SK-N-SH treated with all-trans-retinoic acid at 6 μM for 48 hours (cell line): Measurements from ENCODE around the gene ABTB1.

Source experiments
- ATAC-seq: fragments of 200-7000 bp; cut with Tn5 transposase; 3 replicates; pipeline ENCODE4 v1.9.1; 2020; ENCODE audit warnings: mild to moderate bottlenecking, moderate library complexity
- ARNTL ChIP-seq: fragments of 450-650 bp; formaldehyde crosslinking; IDR thresholded peaks from 2 replicates; pipeline ENCODE4 v1.5.0; 2020; ENCODE audit warnings: low read depth, mild to moderate bottlenecking, moderate library complexity, borderline replicate concordance
- BACH2 ChIP-seq: fragments of 250-450 bp; sonication (Bioruptor Pico); IDR thresholded peaks from 2 replicates; pipeline ENCODE4 v1.9.0; 2021; ENCODE audit warnings: mild to moderate bottlenecking, borderline replicate concordance
- CSDC2 ChIP-seq: fragments of 250-450 bp; sonication (Bioruptor Pico); IDR thresholded peaks from 2 replicates; pipeline ENCODE4 v1.5.0; 2020; ENCODE audit warnings: mild to moderate bottlenecking, moderate library complexity
- ESRRG ChIP-seq: fragments of 250-450 bp; sonication (Bioruptor Pico); IDR thresholded peaks from 2 replicates; pipeline ENCODE4 v1.6.1; 2021; ENCODE audit warnings: mild to moderate bottlenecking
- GLIS3 ChIP-seq: fragments of 250-450 bp; sonication (Bioruptor Pico); IDR thresholded peaks from 2 replicates; pipeline ENCODE4 v1.5.0; 2020; ENCODE audit warnings: mild to moderate bottlenecking, moderate library complexity
- ISL1 ChIP-seq: fragments of 250-450 bp; sonication (Bioruptor Pico); IDR thresholded peaks from 2 replicates; pipeline ENCODE4 v2.1.2; 2022; ENCODE audit warnings: mild to moderate bottlenecking, moderate library complexity
- OSR1 ChIP-seq: fragments of 250-450 bp; sonication (Bioruptor Pico); IDR thresholded peaks from 2 replicates; pipeline ENCODE4 v1.8.0; 2022; ENCODE audit warnings: moderate library complexity, mild to moderate bottlenecking, inconsistent platforms
- PATZ1 ChIP-seq: fragments of 250-450 bp; sonication (Bioruptor Pico); IDR thresholded peaks from 2 replicates; pipeline ENCODE4 v1.8.0; 2020; ENCODE audit warnings: mild to moderate bottlenecking, moderate library complexity, borderline replicate concordance
- POU6F1 ChIP-seq: fragments of 250-450 bp; sonication (Bioruptor Pico); IDR thresholded peaks from 2 replicates; pipeline ENCODE4 v1.8.0; 2021; ENCODE audit warnings: low read depth, mild to moderate bottlenecking, moderate library complexity, borderline replicate concordance
- PPARA ChIP-seq: fragments of 250-450 bp; sonication (Bioruptor Pico); IDR thresholded peaks from 2 replicates; pipeline ENCODE4 v1.5.0; 2020; ENCODE audit warnings: mild to moderate bottlenecking, borderline replicate concordance
- TOX ChIP-seq: fragments of 250-450 bp; sonication (Bioruptor Pico); IDR thresholded peaks from 2 replicates; pipeline ENCODE4 v1.8.0; 2021; ENCODE audit warnings: mild to moderate bottlenecking, moderate library complexity, borderline replicate concordance
- ZC3H10 ChIP-seq: fragments of 250-450 bp; sonication (Bioruptor Pico); IDR thresholded peaks from 2 replicates; pipeline ENCODE4 v1.5.1; 2021; ENCODE audit warnings: mild to moderate bottlenecking, moderate library complexity
- ZFP3 ChIP-seq: fragments of 250-450 bp; sonication (Bioruptor Pico); IDR thresholded peaks from 2 replicates; pipeline ENCODE4 v1.5.0; 2020; ENCODE audit warnings: mild to moderate bottlenecking, moderate library complexity
- ZFP30 ChIP-seq: fragments of 450-650 bp; formaldehyde crosslinking; IDR thresholded peaks from 2 replicates; pipeline ENCODE4 v1.5.0; 2022; ENCODE audit warnings: mild to moderate bottlenecking, moderate library complexity
- ZNF565 ChIP-seq: fragments of 450-650 bp; formaldehyde crosslinking; conservative IDR thresholded peaks from 2 replicates; pipeline ENCODE4 v1.5.0; 2020; ENCODE audit warnings: low read depth, mild to moderate bottlenecking, moderate library complexity
- ZNF8 ChIP-seq: fragments of 450-650 bp; formaldehyde crosslinking; IDR thresholded peaks from 2 replicates; pipeline ENCODE4 v1.5.0; 2020; ENCODE audit warnings: mild to moderate bottlenecking, moderate library complexity
- TF ChIP-seq, protein P1 (sequence below): fragments of 250-450 bp; sonication (Bioruptor Pico); IDR thresholded peaks from 2 replicates; pipeline ENCODE4 v1.5.1; 2020; ENCODE audit warnings: low read depth, mild to moderate bottlenecking, moderate library complexity
- TF ChIP-seq, protein P2 (sequence below): fragments of 250-450 bp; sonication (Bioruptor Pico); IDR thresholded peaks from 2 replicates; pipeline ENCODE4 v1.5.1; 2021; ENCODE audit warnings: mild to moderate bottlenecking, moderate library complexity

Gene ABTB1

GRCh38 chr3:127661600-127661999, 11.2 kb upstream of the ABTB1 start (continued):
- TF ChIP-seq, protein P1, sequence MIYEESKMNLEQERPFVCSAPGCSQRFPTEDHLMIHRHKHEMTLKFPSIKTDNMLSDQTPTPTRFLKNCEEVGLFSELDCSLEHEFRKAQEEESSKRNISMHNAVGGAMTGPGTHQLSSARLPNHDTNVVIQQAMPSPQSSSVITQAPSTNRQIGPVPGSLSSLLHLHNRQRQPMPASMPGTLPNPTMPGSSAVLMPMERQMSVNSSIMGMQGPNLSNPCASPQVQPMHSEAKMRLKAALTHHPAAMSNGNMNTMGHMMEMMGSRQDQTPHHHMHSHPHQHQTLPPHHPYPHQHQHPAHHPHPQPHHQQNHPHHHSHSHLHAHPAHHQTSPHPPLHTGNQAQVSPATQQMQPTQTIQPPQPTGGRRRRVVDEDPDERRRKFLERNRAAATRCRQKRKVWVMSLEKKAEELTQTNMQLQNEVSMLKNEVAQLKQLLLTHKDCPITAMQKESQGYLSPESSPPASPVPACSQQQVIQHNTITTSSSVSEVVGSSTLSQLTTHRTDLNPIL (CRISPR knock-in tag) = no peak

DNA sequence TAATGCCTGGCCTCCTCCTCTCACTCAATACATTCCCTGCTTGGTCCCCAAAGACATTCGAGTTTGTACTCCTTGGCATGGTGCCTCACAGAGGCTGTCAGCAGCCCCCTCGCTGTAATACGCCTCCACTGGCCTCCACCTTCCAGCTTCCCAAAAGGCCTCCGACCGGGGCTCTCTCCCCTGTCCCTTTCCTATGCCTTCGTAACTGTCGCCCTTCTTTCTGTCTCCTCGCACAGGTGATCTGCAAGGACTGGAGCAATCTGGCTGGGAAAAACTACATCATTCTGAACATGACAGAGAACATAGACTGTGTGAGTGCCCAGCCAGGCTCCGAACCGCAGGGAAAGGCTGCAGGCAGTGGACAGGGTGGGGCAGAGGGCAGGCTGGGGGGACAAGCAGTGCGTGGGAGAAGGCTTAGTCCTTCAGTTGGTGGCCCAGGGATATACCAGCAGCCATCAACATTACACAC, 10.7 kb upstream of the ABTB1 start:
- TF ChIP-seq OSR1 (CRISPR knock-in tag) (no peak), BACH2 (CRISPR knock-in tag) (no peak), ZFP30 (CRISPR knock-in tag) (no peak), PPARA (no peak), ZNF565 (CRISPR knock-in tag) (no peak), PATZ1 (CRISPR knock-in tag) (no peak), POU6F1 (CRISPR knock-in tag) (no peak), CSDC2 (no peak), ARNTL (no peak), ISL1 (CRISPR knock-in tag) (no peak), TOX (CRISPR knock-in tag) (no peak), ESRRG (CRISPR knock-in tag) (no peak)
- TF ChIP-seq, protein P1 (CRISPR knock-in tag) = no peak
- TF ChIP-seq, protein P2, sequence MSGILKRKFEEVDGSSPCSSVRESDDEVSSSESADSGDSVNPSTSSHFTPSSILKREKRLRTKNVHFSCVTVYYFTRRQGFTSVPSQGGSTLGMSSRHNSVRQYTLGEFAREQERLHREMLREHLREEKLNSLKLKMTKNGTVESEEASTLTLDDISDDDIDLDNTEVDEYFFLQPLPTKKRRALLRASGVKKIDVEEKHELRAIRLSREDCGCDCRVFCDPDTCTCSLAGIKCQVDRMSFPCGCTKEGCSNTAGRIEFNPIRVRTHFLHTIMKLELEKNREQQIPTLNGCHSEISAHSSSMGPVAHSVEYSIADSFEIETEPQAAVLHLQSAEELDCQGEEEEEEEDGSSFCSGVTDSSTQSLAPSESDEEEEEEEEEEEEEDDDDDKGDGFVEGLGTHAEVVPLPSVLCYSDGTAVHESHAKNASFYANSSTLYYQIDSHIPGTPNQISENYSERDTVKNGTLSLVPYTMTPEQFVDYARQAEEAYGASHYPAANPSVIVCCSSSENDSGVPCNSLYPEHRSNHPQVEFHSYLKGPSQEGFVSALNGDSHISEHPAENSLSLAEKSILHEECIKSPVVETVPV = no peak
- TF ChIP-seq, all 23 proteins: peak for 0
- ATAC-seq = no peak

DNA sequence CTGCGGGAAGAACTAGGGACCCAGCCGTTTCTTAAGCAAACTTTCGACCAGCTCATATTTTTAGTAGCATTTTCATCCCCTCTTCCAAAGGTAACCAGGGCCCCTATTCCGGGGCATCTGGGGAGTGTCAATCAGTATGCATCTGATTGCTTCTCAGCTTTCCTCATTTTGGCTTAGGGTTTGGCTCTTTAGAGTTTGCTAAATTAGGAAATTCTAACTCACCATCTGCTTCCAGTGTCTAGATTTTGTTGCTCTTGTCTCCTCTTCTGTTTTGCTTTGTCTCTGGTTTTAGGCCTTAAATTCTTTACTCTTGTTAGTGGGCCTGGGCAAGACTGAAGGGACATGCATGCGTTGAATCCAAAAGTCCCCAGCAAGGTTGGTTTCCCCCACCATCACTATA, 9.6 kb upstream of the ABTB1 start:
- no peak for ATAC-seq
- TF ChIP-seq PPARA (no peak), POU6F1 (CRISPR knock-in tag) (no peak), ISL1 (CRISPR knock-in tag) (no peak), ZNF565 (CRISPR knock-in tag) (no peak), ZC3H10 (CRISPR knock-in tag) (no peak), OSR1 (CRISPR knock-in tag) (no peak), CSDC2 (no peak), GLIS3 (no peak), ZNF8 (no peak), ZFP30 (CRISPR knock-in tag) (no peak), ZFP3 (CRISPR knock-in tag) (no peak)
- TF ChIP-seq, protein P1 (CRISPR knock-in tag) = no peak
